ENCODE data around the gene GABRB1.

DNA sequence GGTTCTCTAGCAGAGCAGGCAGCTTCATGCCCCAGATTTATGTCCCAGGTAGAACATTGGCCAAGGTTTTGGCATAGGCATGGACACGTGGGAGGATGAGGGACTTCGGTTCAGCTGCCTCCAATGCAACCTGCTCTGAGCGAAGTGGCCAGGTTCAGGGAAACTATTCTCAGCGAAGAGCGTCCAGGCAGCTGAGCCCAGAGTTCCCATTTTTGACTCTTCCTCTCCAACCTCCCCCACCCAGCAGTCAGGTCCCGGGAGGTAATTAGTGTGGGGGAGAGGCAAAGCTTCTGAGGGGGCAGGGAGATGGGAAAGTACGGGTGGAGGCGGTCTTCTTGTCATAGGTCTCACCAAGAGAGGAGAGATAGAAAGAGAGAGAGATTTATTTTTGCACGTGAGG is 39.0 kb upstream of the GABRB1 start:
- TF ChIP-seq EZH2 (IDR thresholded peaks at IDR 0.05) (no peak), FOXP2 (optimal IDR thresholded peaks at IDR 0.05; ENCODE audit: control extremely low read depth, extremely low read length, insufficient read depth) (no peak), POLR2AphosphoS5 (IDR thresholded peaks at IDR 0.05; ENCODE audit: borderline replicate concordance, low read depth, low read length) (no peak)

Measured in SK-N-MC (cell line).